Activated CD8-positive, alpha-beta memory T cell treated with anti-CD3 and anti-CD28 coated beads, Interleukin-2, amount 50 U/mL, for 1 hour (primary cell): ENCODE data around the gene XYLT2.
"Not testable (repeated sequence)": the region's sequence is repeated elsewhere in the genome, so short reads cannot be mapped to it uniquely, and the experiment has no call there.

Experiments
- DNase-seq: peaks from one replicate; pipeline ENCODE4 v3.0.0-alpha.2; 2020; ENCODE audit errors: extremely low read depth

The XYLT2 gene

GRCh38 chr17:50319306-50320004 lies 26.5 kb upstream of the XYLT2 start:
- no peak for DNase-seq

GRCh38 chr17:50322271-50322670 lies 23.7 kb upstream of the XYLT2 start:
- no peak for DNase-seq

- DNase-seq = no peak
Measured at GRCh38 chr17:50323060-50323459, 22.9 kb upstream of the XYLT2 start.

- DNase-seq = no peak
Measured at GRCh38 chr17:50325906-50326305, 20.0 kb upstream of the XYLT2 start.

GRCh38 chr17:50326831-50327364 lies 19.0 kb upstream of the XYLT2 start:
- DNase-seq = no peak

- DNase-seq = no peak
Measured at GRCh38 chr17:50328363-50329325, 17.3 kb upstream of the XYLT2 start.

GRCh38 chr17:50329716-50330115 lies 16.2 kb upstream of the XYLT2 start:
- no peak for DNase-seq

GRCh38 chr17:50330151-50330775 lies 15.7 kb upstream of the XYLT2 start:
- no peak for DNase-seq

- no peak for DNase-seq
Measured at GRCh38 chr17:50331085-50331791, 14.7 kb upstream of the XYLT2 start.

- no peak for DNase-seq
Measured at GRCh38 chr17:50332196-50332595, 13.7 kb upstream of the XYLT2 start.

- not testable (repeated sequence) for DNase-seq
Measured at GRCh38 chr17:50333291-50334057, 12.5 kb upstream of the XYLT2 start.

- DNase-seq = no peak
Measured at GRCh38 chr17:50337956-50338355, 8.0 kb upstream of the XYLT2 start.

GRCh38 chr17:50338645-50339044 lies 7.3 kb upstream of the XYLT2 start:
- DNase-seq = no peak

GRCh38 chr17:50339381-50339780 lies 6.5 kb upstream of the XYLT2 start:
- DNase-seq = no peak

GRCh38 chr17:50344731-50345365 lies 1.1 kb upstream of the XYLT2 start:
- DNase-seq = no peak

- no peak for DNase-seq
Measured at GRCh38 chr17:50346313-50347116, 589 bp downstream of the XYLT2 start.

- no peak for DNase-seq
Measured at GRCh38 chr17:50347117-50347893, 1.4 kb downstream of the XYLT2 start.

GRCh38 chr17:50347894-50348291 lies 2.0 kb downstream of the XYLT2 start:
- DNase-seq = no peak
